GM12878 (cell line): ENCODE data around the gene CAMK2D. TPM values are rescaled to one million over a fixed set of nuclear protein-coding genes. Genes with fewer than 3 reads are reported as not detected.

Experiments used
- ATAC-seq: fragments of 200-7000 bp; cut with Tn5 transposase; 3 replicates; pipeline ENCODE4 v1.9.1; 2020; ENCODE audit warnings: mild to moderate bottlenecking, moderate library complexity
- BruUV-seq: library from RNA; stranded (reverse); fragments of 400-500 nt; replicated peaks from 2 replicates; lab custom pipeline; 2021; lab: Mats Ljungman, UMichigan
- CTCF ChIA-PET: fragments of 300-600 bp; sonication (Branson Sonifier 250); formaldehyde crosslinking; extraction: SDS; loops from one replicate; lab custom pipeline; 2021; ENCODE audit warnings: inconsistent platforms; lab: Yijun Ruan, JAX
- POLR2A ChIA-PET: fragments of 350-600 bp; formaldehyde crosslinking; extraction: SDS; loops from one replicate; lab custom pipeline; 2021; ENCODE audit warnings: inconsistent platforms; lab: Charles Lee
- RAD21 ChIA-PET: fragments of 300-600 bp; sonication (Branson Sonifier 250); formaldehyde crosslinking; loops from one replicate; lab custom pipeline; 2023; ENCODE audit warnings: antibody characterized with exemption; ENCODE audit not compliant: unreplicated experiment; lab: Charles Lee
- SMC1A ChIA-PET: fragments of 300-600 bp; sonication (Branson Sonifier 250); formaldehyde crosslinking; loops from one replicate; lab custom pipeline; 2023; ENCODE audit not compliant: unreplicated experiment, uncharacterized antibody; lab: Charles Lee
- DNase-seq: peaks from one replicate; pipeline ENCODE4 v3.0.0-alpha.2; 2011; ENCODE audit warnings: low read depth, low spot score
- FAIRE-seq: peaks from 3 replicates; lab custom pipeline; 2011; peaks lifted over from hg19 to GRCh38; lab: Jason Lieb, UNC
- H2AFZ ChIP-seq: 2 replicates; pipeline ENCODE4 v1.6.0; 2011; ENCODE audit warnings: low read depth, low read length, control low read depth; ENCODE audit not compliant: control insufficient read depth
- H3K27ac ChIP-seq: 2 replicates; pipeline ENCODE4 v1.5.1; 2011; ENCODE audit warnings: control low read depth; ENCODE audit not compliant: control insufficient read depth, insufficient read depth
- H3K27me3 ChIP-seq, 2 experiments: replicated peaks in 1 of 2; 2 replicates each; pipeline versions ENCODE4 v1.6.0 to v1.6.1; 2011; ENCODE audit warnings: low read length in 1 of 2; ENCODE audit not compliant: control insufficient read depth in 2 of 2, insufficient read depth in 2 of 2
- H3K36me3 ChIP-seq, 2 experiments: 2 replicates each; pipeline ENCODE4 v1.5.1; 2011; ENCODE audit warnings: low read length in 1 of 2; ENCODE audit not compliant: control insufficient read depth in 2 of 2, insufficient read depth in 2 of 2
- H3K4me1 ChIP-seq: 2 replicates; pipeline ENCODE4 v1.6.1; 2011; ENCODE audit warnings: mild to moderate bottlenecking, low read length, moderate library complexity, mixed read lengths; ENCODE audit not compliant: control insufficient read depth, insufficient read depth
- H3K4me2 ChIP-seq: 2 replicates; pipeline ENCODE4 v1.6.0; 2011; ENCODE audit warnings: control low read depth; ENCODE audit not compliant: control insufficient read depth, insufficient read depth
- H3K4me3 ChIP-seq: fragments of 200-600 bp; sonication (generic); 2 replicates; pipeline ENCODE4 v1.5.1; 2016
- H3K79me2 ChIP-seq: 2 replicates; pipeline ENCODE4 v1.6.0; 2011; ENCODE audit warnings: low read length; ENCODE audit not compliant: control insufficient read depth, insufficient read depth
- H3K9ac ChIP-seq: 2 replicates; pipeline ENCODE4 v1.8.0; 2011; ENCODE audit warnings: low read length, control low read depth, mixed read lengths; ENCODE audit not compliant: control insufficient read depth, insufficient read depth
- H3K9me3 ChIP-seq: replicated peaks from 3 replicates; pipeline ENCODE4 v1.5.1; 2011; ENCODE audit warnings: mild to moderate bottlenecking, low read length; ENCODE audit not compliant: control insufficient read depth, insufficient read depth
- H4K20me1 ChIP-seq: 2 replicates; pipeline ENCODE4 v1.6.0; 2011; ENCODE audit not compliant: control insufficient read depth, insufficient read depth
- ATF3 ChIP-seq: IDR thresholded peaks from 2 replicates; pipeline ENCODE4 v1.6.1; 2011; ENCODE audit warnings: low read depth, mild to moderate bottlenecking, low read length, moderate library complexity, borderline replicate concordance; ENCODE audit errors: extremely low read depth
- CBX5 ChIP-seq: sonication (generic); IDR thresholded peaks from 2 replicates; pipeline ENCODE4 v1.6.1; 2016; ENCODE audit warnings: low read depth, moderate library complexity, mild to moderate bottlenecking, inconsistent platforms
- CEBPZ ChIP-seq: fragments of 150-350 bp; IDR thresholded peaks from 2 replicates; pipeline ENCODE4 v1.6.1; 2016; ENCODE audit warnings: low read depth, low read length
- CHD1 ChIP-seq: IDR thresholded peaks from 2 replicates; pipeline ENCODE4 v1.6.1; 2012; ENCODE audit warnings: low read depth, low read length, improper control_type of control experiment
- CHD2 ChIP-seq: IDR thresholded peaks from 2 replicates; pipeline ENCODE4 v1.6.1; 2011; ENCODE audit warnings: low read depth, low read length, improper control_type of control experiment, borderline replicate concordance
- EGR1 ChIP-seq, 2 experiments: IDR thresholded peaks; 1 replicate in 1 of 2; 2 replicates in 1 of 2; pipeline ENCODE4 v1.6.1; 2011 to 2012; ENCODE audit warnings: low read depth in 2 of 2, low read length in 2 of 2, borderline replicate concordance in 1 of 2, mild to moderate bottlenecking in 1 of 2, moderate library complexity in 1 of 2
- EP300 ChIP-seq, 2 experiments: fragments of 150-350 bp in 1 of 2; IDR thresholded peaks; 2 replicates each; pipeline ENCODE4 v1.6.1; 2011 to 2012; ENCODE audit warnings: low read depth in 2 of 2, low read length in 2 of 2, borderline replicate concordance in 1 of 2, improper control_type of control experiment in 1 of 2, inconsistent platforms in 1 of 2; ENCODE audit not compliant: control insufficient read depth in 1 of 2
- JUNB ChIP-seq: IDR thresholded peaks from 2 replicates; pipeline ENCODE4 v1.6.1; 2016; ENCODE audit warnings: antibody characterized with exemption, mild to moderate bottlenecking
- MAX ChIP-seq: IDR thresholded peaks from 2 replicates; pipeline ENCODE4 v1.6.1; 2012; ENCODE audit warnings: low read depth, low read length, improper control_type of control experiment
- NFYB ChIP-seq: IDR thresholded peaks from 2 replicates; pipeline ENCODE4 v1.6.1; 2011; ENCODE audit warnings: low read depth, mild to moderate bottlenecking, low read length, improper control_type of control experiment, moderate library complexity; ENCODE audit not compliant: insufficient read depth
- PML ChIP-seq: IDR thresholded peaks from 2 replicates; pipeline ENCODE4 v1.6.1; 2012; ENCODE audit warnings: low read length, inconsistent platforms
- SP1 ChIP-seq: IDR thresholded peaks from one replicate; pipeline ENCODE4 v1.6.1; 2011; ENCODE audit warnings: low read depth, low read length
- SUPT20H ChIP-seq: IDR thresholded peaks from 2 replicates; pipeline ENCODE4 v1.6.1; 2011; ENCODE audit warnings: low read depth, mild to moderate bottlenecking, low read length, moderate library complexity, borderline replicate concordance; ENCODE audit not compliant: control insufficient read depth
- TCF3 ChIP-seq: IDR thresholded peaks from 2 replicates; pipeline ENCODE4 v1.6.1; 2012; ENCODE audit warnings: low read depth, mild to moderate bottlenecking, low read length, borderline replicate concordance; ENCODE audit not compliant: insufficient read depth
- USF2 ChIP-seq: IDR thresholded peaks from 2 replicates; pipeline ENCODE4 v1.6.1; 2011; ENCODE audit warnings: low read depth, low read length, improper control_type of control experiment, borderline replicate concordance
- WGBS: methylation state at CpG from one replicate; pipeline ENCODE4 v1.1.6; 2016; ENCODE audit warnings: low lambda C conversion rate; ENCODE audit not compliant: insufficient replicate concordance, insufficient coverage; ENCODE audit errors: missing lambda C conversion rate; 5-methylcytosine and 5-hydroxymethylcytosine counted together
- in situ Hi-C: fragments of 300-500 bp; cut with MboI; formaldehyde crosslinking; loops from 9 replicates; pipeline ENCODE4 v1.14.3; 2018; ENCODE audit warnings: mixed read lengths
- intact Hi-C: fragments of 100-400 bp; cut with micrococcal nuclease; formaldehyde crosslinking; loops from one replicate; pipeline ENCODE4 v1.14.2; 2022; ENCODE audit not compliant: unreplicated experiment
- polyA plus RNA-seq, 11 experiments: library from polyadenylated mRNA; depleted of rRNA in 4 of 11; unstranded in 6 of 11; stranded (reverse) in 5 of 11; fragments of >200 nt; fragmentation: Nextera tagmentation in 4 of 11; fragmentation: Illumina TruSeq in 1 of 11; extraction: Ambion mirVana in 4 of 11; extraction: Trizol in 1 of 11; gene quantifications; 1 replicate in 1 of 11; 2 replicates in 10 of 11; pipeline versions ENCODE4 v1.2.1 to v1.2.3, GENCODE V29; 2011 to 2016; ENCODE audit warnings: inconsistent platforms in 2 of 11, missing spikeins in 2 of 11, low read depth in 1 of 11
- total RNA-seq, 4 experiments: library from RNA; depleted of rRNA in 3 of 4; stranded (reverse); fragments of >200 nt in 3 of 4; fragmentation: Illumina TruSeq in 1 of 4; extraction: Trizol in 1 of 4; gene quantifications; 2 replicates each; pipeline versions ENCODE4 v1.2.1 to v1.2.3, GENCODE V29; 2013 to 2021

The CAMK2D gene
- total and polyA plus RNA-seq, 10 of the 15 experiments (the other 5 are each of a cell fraction or from before 2014, with no cell fraction given), result 6.9 to 88.5 (median 12.9) TPM

- Histone ChIP-seq H3K27ac (no peak overlapping the region), H3K4me2 (no peak overlapping the region), H3K4me1 (peaks cover 13% of the 10 kb centered on the region), H2AFZ (no peak overlapping the region), H3K79me2 (peaks cover 3% of the 10 kb centered on the region), H3K9me3 (no peaks in the 10 kb centered on the region), H4K20me1 (no peaks in the 10 kb centered on the region), H3K9ac (no peak overlapping the region), H3K4me3 (no peak overlapping the region), H3K36me3 (peaks cover 2 to 5% of the 10 kb centered on the region in 2 experiments; a peak in 2 of 4 replicates), H3K27me3 (no peaks in the 10 kb centered on the region)
- TF ChIP-seq NFYB (no peak), MAX (no peak), EP300 (IDR thresholded peaks at IDR 0.05; ENCODE audit: borderline replicate concordance in 1 of 2, control insufficient read depth in 1 of 2, low read depth in 2 of 2, low read length in 2 of 2) (no peak), SP1 (no peak), CBX5 (no peak), TCF3 (no peak), CHD1 (no peak), SUPT20H (no peak), EGR1 (IDR thresholded peaks at IDR 0.05; ENCODE audit: borderline replicate concordance in 1 of 2, low read depth in 2 of 2, low read length in 2 of 2) (no peak), USF2 (no peak), JUNB (no peak), CEBPZ (no peak), CHD2 (no peak), ATF3 (no peak), PML (no peak)
- RAD21 ChIA-PET, result interaction anchor here (0.9 to 7.7 kb wide), 9 partner anchors 10 to 113 kb away, joined by 3 to 43 read pairs (median 4); no protein-coding TSS in a partner anchor
- in situ Hi-C loops (no loop called here), intact Hi-C loops (no loop called here)
- BruUV-seq, result no TSS peak
- no peak for DNase-seq
- SMC1A ChIA-PET, result interaction anchor here (0.6 to 17.1 kb wide), 15 partner anchors 9 to 289 kb away, joined by 3 to 282 read pairs (median 7); no protein-coding TSS in a partner anchor
- ATAC-seq, result no peak
- FAIRE-seq, result no peak
- POLR2A ChIA-PET, result interaction anchor here (1.6 to 1.9 kb wide), 3 partner anchors 10 to 37 kb away, joined by 3 to 14 read pairs (median 6); no protein-coding TSS in a partner anchor
- WGBS, result 100% methylated on average over 1 of the region's 1 CpG
- CTCF ChIA-PET, result interaction anchor here (0.6 to 3.2 kb wide), 8 partner anchors 9 to 250 kb away, joined by 3 to 11 read pairs (median 6); no protein-coding TSS in a partner anchor
These were observed 116.2 kb downstream of the CAMK2D start for GRCh38 chr4:113645288-113645687.
